AG20443 (cell line): ENCODE data around the gene TSPAN13.

Source experiments
- DNase-seq: peaks from one replicate; pipeline ENCODE4 v3.0.0; 2012; ENCODE audit warnings: low spot score, mixed read lengths

The TSPAN13 gene

GRCh38 chr7:16753102-16753931 is at the start of gene TSPAN13:
TSPAN13 (plus strand) TSS chr7:16753755; CDS start chr7:16753968, 213 bp downstream.
- DNase-seq: peak; percentile 84

GRCh38 chr7:16708511-16708910 is 45.0 kb upstream of the TSPAN13 start:
- DNase-seq: peak; percentile 17

GRCh38 chr7:16708980-16709379 is 44.6 kb upstream of the TSPAN13 start:
- DNase-seq: peak; percentile 89

GRCh38 chr7:16710651-16711050 is 42.9 kb upstream of the TSPAN13 start:
- no peak for DNase-seq

- DNase-seq: no peak
Observed at GRCh38 chr7:16711730-16712129, 41.8 kb upstream of the TSPAN13 start.

- no peak for DNase-seq
Observed at GRCh38 chr7:16712916-16713315, 40.6 kb upstream of the TSPAN13 start.

GRCh38 chr7:16715928-16716327 is 37.6 kb upstream of the TSPAN13 start:
- DNase-seq: no peak

- no peak for DNase-seq
Observed at GRCh38 chr7:16718111-16718656, 35.4 kb upstream of the TSPAN13 start.

GRCh38 chr7:16719699-16720098 is 33.9 kb upstream of the TSPAN13 start:
- no peak for DNase-seq

GRCh38 chr7:16721541-16721940 is 32.0 kb upstream of the TSPAN13 start:
- DNase-seq: no peak

GRCh38 chr7:16724344-16724743 is 29.2 kb upstream of the TSPAN13 start:
- no peak for DNase-seq

GRCh38 chr7:16726189-16726588 is 27.4 kb upstream of the TSPAN13 start:
- DNase-seq: no peak

GRCh38 chr7:16727736-16728135 is 25.8 kb upstream of the TSPAN13 start:
- no peak for DNase-seq

- peak; percentile 27 for DNase-seq
Observed at GRCh38 chr7:16728811-16729210, 24.7 kb upstream of the TSPAN13 start.

GRCh38 chr7:16729541-16729940 is 24.0 kb upstream of the TSPAN13 start:
- DNase-seq: no peak

- no peak for DNase-seq
Observed at GRCh38 chr7:16730937-16731336, 22.6 kb upstream of the TSPAN13 start.

GRCh38 chr7:16732828-16733227 is 20.7 kb upstream of the TSPAN13 start:
- no peak for DNase-seq

GRCh38 chr7:16734148-16734726 is 19.3 kb upstream of the TSPAN13 start:
- no peak for DNase-seq

- no peak for DNase-seq
Observed at GRCh38 chr7:16735020-16735419, 18.5 kb upstream of the TSPAN13 start.

GRCh38 chr7:16738011-16738688 is 15.4 kb upstream of the TSPAN13 start:
- DNase-seq: no peak

- peak; percentile 94 for DNase-seq
Observed at GRCh38 chr7:16739863-16740622, 13.5 kb upstream of the TSPAN13 start.

- DNase-seq: no peak
Observed at GRCh38 chr7:16740623-16740953, 13.0 kb upstream of the TSPAN13 start.
